Cardiac muscle cell (in vitro differentiated cells and primary cell): ENCODE data around the gene CACNA1S. TPM values are rescaled to one million over a fixed set of nuclear protein-coding genes. Genes with fewer than 3 reads are reported as not detected.

Experiments
- DNase-seq, 2 donors: peaks; one replicate each; pipeline versions ENCODE4 v3.0.0 to v3.0.0-alpha.2; 2010 to 2017; ENCODE audit warnings: low read depth in 1 of 2, low spot score in 1 of 2
- H3K27ac ChIP-seq: fragments of 200-600 bp; sonication (generic); 2 replicates; pipeline ENCODE4 v1.5.1; 2016
- H3K27me3 ChIP-seq: fragments of 200-600 bp; sonication (generic); 2 replicates; pipeline ENCODE4 v1.6.0; 2016; ENCODE audit warnings: control low read depth
- H3K36me3 ChIP-seq: fragments of 200-600 bp; sonication (generic); 2 replicates; pipeline ENCODE4 v1.5.1; 2016; ENCODE audit warnings: control low read depth
- H3K4me1 ChIP-seq: fragments of 200-600 bp; sonication (generic); 2 replicates; pipeline ENCODE4 v1.8.1; 2017; ENCODE audit warnings: low read depth, mild to moderate bottlenecking, mixed run types
- H3K4me3 ChIP-seq: fragments of 200-600 bp; sonication (generic); 2 replicates; pipeline ENCODE4 v1.5.1; 2016; ENCODE audit warnings: mild to moderate bottlenecking
- H3K9me3 ChIP-seq: fragments of 200-600 bp; sonication (generic); 2 replicates; pipeline ENCODE4 v1.5.1; 2017; ENCODE audit warnings: low read depth, mild to moderate bottlenecking, control low read depth
- polyA plus RNA-seq: library from polyadenylated mRNA; unstranded; fragments of >200 nt; fragmentation: Nextera tagmentation; extraction: Ambion mirVana; gene quantifications from 2 replicates; pipeline ENCODE4 v1.2.1, GENCODE V29; 2016
- total RNA-seq: library from RNA; depleted of rRNA; stranded (reverse); fragments of >200 nt; gene quantifications from 2 replicates; pipeline ENCODE4 v1.2.3, GENCODE V29; 2016
- TF ChIP-seq, protein P1 (sequence below): IDR thresholded peaks from 2 replicates; pipeline ENCODE4 v1.5.1; 2012; ENCODE audit warnings: low read depth, mild to moderate bottlenecking, low read length

CACNA1S gene
- total and polyA plus RNA-seq, 2 experiments from 2014 or later, result 0.30 TPM; not detected in 1

DNA sequence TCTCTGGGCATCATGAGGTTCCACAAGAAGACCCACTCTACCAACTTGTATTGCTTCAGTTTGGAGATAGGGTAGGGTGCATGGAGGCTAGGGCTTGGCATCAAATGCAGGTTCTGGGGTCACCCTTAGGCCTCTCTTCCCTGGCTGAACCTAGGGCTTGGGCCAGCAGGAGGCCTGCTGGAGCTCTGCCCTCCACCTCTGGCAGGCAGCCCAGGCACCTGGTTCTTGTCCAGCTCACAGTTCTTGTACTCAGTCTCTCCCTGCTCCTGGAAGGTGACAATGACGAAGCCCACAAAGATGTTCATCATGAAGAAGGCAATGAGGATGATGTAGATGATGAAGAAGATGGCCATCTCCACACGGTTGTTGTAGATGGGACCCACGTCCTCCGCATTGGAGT, 51.2 kb downstream of the CACNA1S start:
- H3K27ac ChIP-seq, result no peak overlapping the region
- no peak for DNase-seq
- no peak overlapping the region for H3K4me3 ChIP-seq
- no peaks in the 10 kb centered on the region for H3K4me1 ChIP-seq
- TF ChIP-seq, protein P1, sequence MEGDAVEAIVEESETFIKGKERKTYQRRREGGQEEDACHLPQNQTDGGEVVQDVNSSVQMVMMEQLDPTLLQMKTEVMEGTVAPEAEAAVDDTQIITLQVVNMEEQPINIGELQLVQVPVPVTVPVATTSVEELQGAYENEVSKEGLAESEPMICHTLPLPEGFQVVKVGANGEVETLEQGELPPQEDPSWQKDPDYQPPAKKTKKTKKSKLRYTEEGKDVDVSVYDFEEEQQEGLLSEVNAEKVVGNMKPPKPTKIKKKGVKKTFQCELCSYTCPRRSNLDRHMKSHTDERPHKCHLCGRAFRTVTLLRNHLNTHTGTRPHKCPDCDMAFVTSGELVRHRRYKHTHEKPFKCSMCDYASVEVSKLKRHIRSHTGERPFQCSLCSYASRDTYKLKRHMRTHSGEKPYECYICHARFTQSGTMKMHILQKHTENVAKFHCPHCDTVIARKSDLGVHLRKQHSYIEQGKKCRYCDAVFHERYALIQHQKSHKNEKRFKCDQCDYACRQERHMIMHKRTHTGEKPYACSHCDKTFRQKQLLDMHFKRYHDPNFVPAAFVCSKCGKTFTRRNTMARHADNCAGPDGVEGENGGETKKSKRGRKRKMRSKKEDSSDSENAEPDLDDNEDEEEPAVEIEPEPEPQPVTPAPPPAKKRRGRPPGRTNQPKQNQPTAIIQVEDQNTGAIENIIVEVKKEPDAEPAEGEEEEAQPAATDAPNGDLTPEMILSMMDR, result no peak
- H3K36me3 ChIP-seq, result no peaks in the 10 kb centered on the region
- no peaks in the 10 kb centered on the region for H3K27me3 ChIP-seq
- no peaks in the 10 kb centered on the region for H3K9me3 ChIP-seq

- DNase-seq, result no peak
- no peaks in the 10 kb centered on the region for H3K9me3 ChIP-seq
- no peak overlapping the region for H3K4me3 ChIP-seq
- no peaks in the 10 kb centered on the region for H3K27me3 ChIP-seq
- TF ChIP-seq, protein P1, result no peak
- no peaks in the 10 kb centered on the region for H3K36me3 ChIP-seq
- no peak overlapping the region for H3K27ac ChIP-seq
- H3K4me1 ChIP-seq, result no peaks in the 10 kb centered on the region
These were observed 51.6 kb downstream of the CACNA1S start for GRCh38 chr1:201060586-201060985.

DNA sequence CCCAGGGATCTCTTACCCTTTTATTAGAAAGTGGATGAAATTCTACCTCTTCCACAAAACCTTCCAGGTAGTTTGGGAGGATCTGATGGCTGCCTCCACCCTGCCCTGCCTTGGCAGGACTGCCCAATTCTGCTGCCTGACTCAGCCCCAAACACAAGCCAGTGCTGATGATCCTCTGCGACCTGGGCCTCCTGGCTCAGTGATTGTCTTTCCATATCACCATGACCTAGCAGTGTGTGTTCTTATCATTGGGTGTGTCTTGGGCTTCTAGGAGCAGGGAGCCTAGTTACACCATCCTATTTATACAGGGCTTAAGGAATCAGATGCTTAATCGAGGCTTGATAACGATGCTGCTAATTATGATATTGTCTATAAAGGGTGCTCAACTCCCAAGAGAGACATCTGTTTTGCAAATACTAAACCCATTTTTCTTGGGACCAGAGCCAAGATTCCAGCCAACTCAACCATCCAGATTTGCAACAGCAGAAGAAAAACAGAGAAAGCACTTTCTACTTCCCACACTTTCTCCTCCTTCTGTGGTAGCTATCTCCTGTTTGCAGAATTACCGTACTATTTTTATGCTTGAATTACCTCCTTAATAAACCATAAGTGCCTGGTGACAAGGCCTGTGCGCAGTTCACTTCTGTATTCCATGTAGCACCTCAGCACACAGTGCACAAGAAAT, 52.2 kb downstream of the CACNA1S start:
- Histone ChIP-seq H3K9me3 (no peaks in the 10 kb centered on the region), H3K27me3 (no peaks in the 10 kb centered on the region), H3K36me3 (no peaks in the 10 kb centered on the region), H3K4me3 (no peak overlapping the region), H3K4me1 (no peaks in the 10 kb centered on the region), H3K27ac (no peak overlapping the region)
- TF ChIP-seq, protein P1, result no peak
- peak in 1 of 2 donors; percentile 12 for DNase-seq

DNA sequence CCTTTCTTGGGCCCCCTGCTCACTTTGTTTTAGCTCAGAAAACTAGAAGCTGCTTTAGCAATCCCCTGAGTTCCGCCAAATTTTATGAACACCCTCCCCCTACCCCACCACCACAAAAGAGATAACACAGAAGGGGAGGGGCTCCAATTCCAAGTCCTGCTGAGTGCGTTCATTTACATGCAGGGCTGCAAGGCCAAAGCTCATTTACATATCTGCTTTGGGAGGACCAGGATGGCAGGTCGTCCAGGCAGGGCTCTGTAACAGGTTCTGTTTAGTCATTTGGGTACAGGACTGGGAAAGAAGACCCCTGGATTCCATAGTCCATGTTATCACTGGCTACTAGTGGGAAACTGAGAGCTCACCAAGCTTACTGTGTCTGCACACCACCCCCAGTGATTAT, 52.8 kb downstream of the CACNA1S start:
- Histone ChIP-seq H3K4me1 (no peaks in the 10 kb centered on the region), H3K36me3 (no peaks in the 10 kb centered on the region), H3K9me3 (no peaks in the 10 kb centered on the region), H3K4me3 (no peak overlapping the region), H3K27ac (no peak overlapping the region), H3K27me3 (no peaks in the 10 kb centered on the region)
- no peak for DNase-seq
- TF ChIP-seq, protein P1, result no peak

DNA sequence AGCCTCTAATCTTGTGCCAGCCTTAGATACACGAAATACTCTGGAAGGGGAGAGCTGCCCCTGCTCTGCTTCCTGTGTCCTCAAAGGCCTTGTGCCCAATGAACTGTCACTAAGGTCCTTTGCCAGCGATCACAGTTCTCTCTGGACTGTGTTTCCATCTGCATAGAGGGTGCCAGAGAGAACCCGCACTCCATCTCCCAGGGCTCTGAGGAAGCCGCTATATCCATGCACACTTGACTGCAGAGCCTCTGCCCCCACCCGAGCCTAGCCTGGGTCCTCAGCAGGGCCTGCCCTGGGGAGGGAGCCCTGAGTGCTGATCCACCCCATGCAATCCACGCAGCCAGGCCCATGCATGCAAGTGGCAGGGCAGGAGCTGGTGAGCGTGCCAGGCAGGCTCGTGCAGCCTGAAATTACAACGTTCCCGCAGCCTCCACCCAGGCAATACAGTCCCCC, 58.1 kb downstream of the CACNA1S start:
- H3K36me3 ChIP-seq, result no peaks in the 10 kb centered on the region
- no peak for DNase-seq
- no peak overlapping the region for H3K4me3 ChIP-seq
- H3K27me3 ChIP-seq, result no peaks in the 10 kb centered on the region
- H3K4me1 ChIP-seq, result peaks cover 6% of the 10 kb centered on the region
- TF ChIP-seq, protein P1, result no peak
- no peaks in the 10 kb centered on the region for H3K9me3 ChIP-seq
- no peak overlapping the region for H3K27ac ChIP-seq
